Measurements from ENCODE around the gene TMX4. TPM values are rescaled to one million over a fixed set of nuclear protein-coding genes. Genes with fewer than 3 reads are reported as not detected.

TMX4 gene
- total and polyA plus RNA-seq, 2 experiments from 2014 or later: 2.5 to 7.5 TPM

- TF ChIP-seq ZNF462 (CRISPR knock-in tag; IDR thresholded peaks at IDR 0.05): 0 out of 2 replicates have a peak, but pooled peaks have one; percentile 37
- no peak for TF ChIP-seq EZH2 (IDR thresholded peaks at IDR 0.05; ENCODE audit: low read depth, unreplicated experiment)
- TF ChIP-seq, protein P1, sequence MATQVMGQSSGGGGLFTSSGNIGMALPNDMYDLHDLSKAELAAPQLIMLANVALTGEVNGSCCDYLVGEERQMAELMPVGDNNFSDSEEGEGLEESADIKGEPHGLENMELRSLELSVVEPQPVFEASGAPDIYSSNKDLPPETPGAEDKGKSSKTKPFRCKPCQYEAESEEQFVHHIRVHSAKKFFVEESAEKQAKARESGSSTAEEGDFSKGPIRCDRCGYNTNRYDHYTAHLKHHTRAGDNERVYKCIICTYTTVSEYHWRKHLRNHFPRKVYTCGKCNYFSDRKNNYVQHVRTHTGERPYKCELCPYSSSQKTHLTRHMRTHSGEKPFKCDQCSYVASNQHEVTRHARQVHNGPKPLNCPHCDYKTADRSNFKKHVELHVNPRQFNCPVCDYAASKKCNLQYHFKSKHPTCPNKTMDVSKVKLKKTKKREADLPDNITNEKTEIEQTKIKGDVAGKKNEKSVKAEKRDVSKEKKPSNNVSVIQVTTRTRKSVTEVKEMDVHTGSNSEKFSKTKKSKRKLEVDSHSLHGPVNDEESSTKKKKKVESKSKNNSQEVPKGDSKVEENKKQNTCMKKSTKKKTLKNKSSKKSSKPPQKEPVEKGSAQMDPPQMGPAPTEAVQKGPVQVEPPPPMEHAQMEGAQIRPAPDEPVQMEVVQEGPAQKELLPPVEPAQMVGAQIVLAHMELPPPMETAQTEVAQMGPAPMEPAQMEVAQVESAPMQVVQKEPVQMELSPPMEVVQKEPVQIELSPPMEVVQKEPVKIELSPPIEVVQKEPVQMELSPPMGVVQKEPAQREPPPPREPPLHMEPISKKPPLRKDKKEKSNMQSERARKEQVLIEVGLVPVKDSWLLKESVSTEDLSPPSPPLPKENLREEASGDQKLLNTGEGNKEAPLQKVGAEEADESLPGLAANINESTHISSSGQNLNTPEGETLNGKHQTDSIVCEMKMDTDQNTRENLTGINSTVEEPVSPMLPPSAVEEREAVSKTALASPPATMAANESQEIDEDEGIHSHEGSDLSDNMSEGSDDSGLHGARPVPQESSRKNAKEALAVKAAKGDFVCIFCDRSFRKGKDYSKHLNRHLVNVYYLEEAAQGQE (IDR thresholded peaks at IDR 0.05; ENCODE audit: unreplicated experiment): no peak
- no peak for TF ChIP-seq EZH2phosphoT487 (IDR thresholded peaks at IDR 0.05; ENCODE audit: unreplicated experiment)
Measured at GRCh38 chr20:8007490-8007889, 12.1 kb downstream of the TMX4 start (continued).

All from GM23338 (cell line).